ENCODE measurements around the gene DNASE1L3.
A peak's percentile ranks its signal among the peaks of the same experiment; 100 is the strongest.

The DNASE1L3 gene

GRCh38 chr3:58168498-58168897, 42.3 kb downstream of the DNASE1L3 start:
- no peak overlapping the region for H2AFZ ChIP-seq (ENCODE audit: low read length, unreplicated experiment)
- no peak overlapping the region for H3K4me3 ChIP-seq (ENCODE audit: low read depth, low read length)
- H3K27me3 ChIP-seq (ENCODE audit: insufficient read depth, low read length): no peaks in the 10 kb centered on the region
- H3K79me2 ChIP-seq (ENCODE audit: control insufficient read depth, insufficient read depth, low read length, unreplicated experiment): no peaks in the 10 kb centered on the region
- H3K4me1 ChIP-seq (ENCODE audit: control insufficient read depth, insufficient read depth, low read length, unreplicated experiment): peaks cover 23% of the 10 kb centered on the region
- H3K36me3 ChIP-seq (ENCODE audit: insufficient read depth, low read length): peaks cover 13% of the 10 kb centered on the region; the same call in 1 of the 2 replicates
- H3K27ac ChIP-seq (ENCODE audit: low read depth, low read length): no peak overlapping the region; the same call in 1 of the 2 replicates

- H3K27ac ChIP-seq (ENCODE audit: low read depth, low read length): peak overlapping the region; percentile 9; the same call in 1 of the 2 replicates
- no peaks in the 10 kb centered on the region for H3K27me3 ChIP-seq (ENCODE audit: insufficient read depth, low read length)
- H3K4me1 ChIP-seq (ENCODE audit: control insufficient read depth, insufficient read depth, low read length, unreplicated experiment): peaks cover 31% of the 10 kb centered on the region
- no peak overlapping the region for H2AFZ ChIP-seq (ENCODE audit: low read length, unreplicated experiment)
- no peaks in the 10 kb centered on the region for H3K79me2 ChIP-seq (ENCODE audit: control insufficient read depth, insufficient read depth, low read length, unreplicated experiment)
- no peak overlapping the region for H3K4me3 ChIP-seq (ENCODE audit: low read depth, low read length)
- peaks cover 20% of the 10 kb centered on the region; the same call in 1 of the 2 replicates for H3K36me3 ChIP-seq (ENCODE audit: insufficient read depth, low read length)
Measured at GRCh38 chr3:58167431-58168351, 43.1 kb downstream of the DNASE1L3 start.

- peaks cover 30% of the 10 kb centered on the region for H3K36me3 ChIP-seq (ENCODE audit: insufficient read depth, low read length)
- H3K79me2 ChIP-seq (ENCODE audit: control insufficient read depth, insufficient read depth, low read length, unreplicated experiment): no peaks in the 10 kb centered on the region
- no peaks in the 10 kb centered on the region for H3K27me3 ChIP-seq (ENCODE audit: insufficient read depth, low read length)
- no peak overlapping the region for H3K27ac ChIP-seq (ENCODE audit: low read depth, low read length)
- no peak overlapping the region for H3K4me3 ChIP-seq (ENCODE audit: low read depth, low read length)
- no peak overlapping the region for H2AFZ ChIP-seq (ENCODE audit: low read length, unreplicated experiment)
- peaks cover 55% of the 10 kb centered on the region for H3K4me1 ChIP-seq (ENCODE audit: control insufficient read depth, insufficient read depth, low read length, unreplicated experiment)
Measured at GRCh38 chr3:58164906-58165821, 45.6 kb downstream of the DNASE1L3 start.

GRCh38 chr3:58164199-58164879, 46.4 kb downstream of the DNASE1L3 start:
- H3K27ac ChIP-seq (ENCODE audit: low read depth, low read length): no peak overlapping the region
- no peak overlapping the region for H2AFZ ChIP-seq (ENCODE audit: low read length, unreplicated experiment)
- H3K27me3 ChIP-seq (ENCODE audit: insufficient read depth, low read length): no peaks in the 10 kb centered on the region
- no peak overlapping the region for H3K4me3 ChIP-seq (ENCODE audit: low read depth, low read length)
- no peaks in the 10 kb centered on the region for H3K79me2 ChIP-seq (ENCODE audit: control insufficient read depth, insufficient read depth, low read length, unreplicated experiment)
- peaks cover 63% of the 10 kb centered on the region for H3K4me1 ChIP-seq (ENCODE audit: control insufficient read depth, insufficient read depth, low read length, unreplicated experiment)
- H3K36me3 ChIP-seq (ENCODE audit: insufficient read depth, low read length): peaks cover 35% of the 10 kb centered on the region

- no peak overlapping the region for H2AFZ ChIP-seq (ENCODE audit: low read length, unreplicated experiment)
- H3K27me3 ChIP-seq (ENCODE audit: insufficient read depth, low read length): no peaks in the 10 kb centered on the region
- H3K79me2 ChIP-seq (ENCODE audit: control insufficient read depth, insufficient read depth, low read length, unreplicated experiment): no peaks in the 10 kb centered on the region
- no peak overlapping the region for H3K27ac ChIP-seq (ENCODE audit: low read depth, low read length)
- peaks cover 65% of the 10 kb centered on the region for H3K4me1 ChIP-seq (ENCODE audit: control insufficient read depth, insufficient read depth, low read length, unreplicated experiment)
- H3K36me3 ChIP-seq (ENCODE audit: insufficient read depth, low read length): peaks cover 27% of the 10 kb centered on the region
- H3K4me3 ChIP-seq (ENCODE audit: low read depth, low read length): no peak overlapping the region
Measured at GRCh38 chr3:58163234-58163633, 47.5 kb downstream of the DNASE1L3 start.

- Histone ChIP-seq H3K36me3 (ENCODE audit: insufficient read depth, low read length) (peaks cover 32% of the 10 kb centered on the region), H3K4me1 (ENCODE audit: control insufficient read depth, insufficient read depth, low read length, unreplicated experiment) (peaks cover 57% of the 10 kb centered on the region), H3K4me3 (ENCODE audit: low read depth, low read length) (peak overlapping the region; percentile 33; the same call in 1 of the 2 replicates), H3K79me2 (ENCODE audit: control insufficient read depth, insufficient read depth, low read length, unreplicated experiment) (no peaks in the 10 kb centered on the region), H3K27ac (ENCODE audit: low read depth, low read length) (peak overlapping the region; percentile 87), H2AFZ (ENCODE audit: low read length, unreplicated experiment) (no peak overlapping the region), H3K27me3 (ENCODE audit: insufficient read depth, low read length) (no peaks in the 10 kb centered on the region)
Measured at GRCh38 chr3:58161435-58162398, 49.1 kb downstream of the DNASE1L3 start.

- peaks cover 57% of the 10 kb centered on the region for H3K4me1 ChIP-seq (ENCODE audit: control insufficient read depth, insufficient read depth, low read length, unreplicated experiment)
- H2AFZ ChIP-seq (ENCODE audit: low read length, unreplicated experiment): no peak overlapping the region
- no peaks in the 10 kb centered on the region for H3K79me2 ChIP-seq (ENCODE audit: control insufficient read depth, insufficient read depth, low read length, unreplicated experiment)
- H3K27ac ChIP-seq (ENCODE audit: low read depth, low read length): peak overlapping the region; percentile 87
- no peak overlapping the region for H3K4me3 ChIP-seq (ENCODE audit: low read depth, low read length)
- H3K27me3 ChIP-seq (ENCODE audit: insufficient read depth, low read length): no peaks in the 10 kb centered on the region
- H3K36me3 ChIP-seq (ENCODE audit: insufficient read depth, low read length): peaks cover 32% of the 10 kb centered on the region
Measured at GRCh38 chr3:58160399-58160798, 50.4 kb downstream of the DNASE1L3 start.

- peaks cover 44% of the 10 kb centered on the region for H3K4me1 ChIP-seq (ENCODE audit: control insufficient read depth, insufficient read depth, low read length, unreplicated experiment)
- no peak overlapping the region for H2AFZ ChIP-seq (ENCODE audit: low read length, unreplicated experiment)
- no peak overlapping the region for H3K27ac ChIP-seq (ENCODE audit: low read depth, low read length)
- no peaks in the 10 kb centered on the region for H3K27me3 ChIP-seq (ENCODE audit: insufficient read depth, low read length)
- H3K4me3 ChIP-seq (ENCODE audit: low read depth, low read length): no peak overlapping the region
- no peaks in the 10 kb centered on the region for H3K79me2 ChIP-seq (ENCODE audit: control insufficient read depth, insufficient read depth, low read length, unreplicated experiment)
- H3K36me3 ChIP-seq (ENCODE audit: insufficient read depth, low read length): peaks cover 30% of the 10 kb centered on the region
Measured at GRCh38 chr3:58158442-58159153, 52.2 kb downstream of the DNASE1L3 start.

- Histone ChIP-seq H2AFZ (ENCODE audit: low read length, unreplicated experiment) (no peak overlapping the region), H3K27me3 (ENCODE audit: insufficient read depth, low read length) (no peaks in the 10 kb centered on the region), H3K4me3 (ENCODE audit: low read depth, low read length) (no peak overlapping the region), H3K27ac (ENCODE audit: low read depth, low read length) (no peak overlapping the region), H3K4me1 (ENCODE audit: control insufficient read depth, insufficient read depth, low read length, unreplicated experiment) (peaks cover 35% of the 10 kb centered on the region), H3K79me2 (ENCODE audit: control insufficient read depth, insufficient read depth, low read length, unreplicated experiment) (no peaks in the 10 kb centered on the region), H3K36me3 (ENCODE audit: insufficient read depth, low read length) (peaks cover 28% of the 10 kb centered on the region)
Measured at GRCh38 chr3:58157700-58158099, 53.1 kb downstream of the DNASE1L3 start.

Data from ACC112 (cell line).